ENCODE results near the gene CHST5. TPM values are rescaled to one million over a fixed set of nuclear protein-coding genes. Genes with fewer than 3 reads are reported as not detected.
A peak's percentile ranks its signal among the peaks of the same experiment; 100 is the strongest.
"Not testable (repeated sequence)": the region's sequence is repeated elsewhere in the genome, so short reads cannot be mapped to it uniquely, and the experiment has no call there.

Gene CHST5
- total RNA-seq, 1 donor from 2014 or later = 0.27 TPM

DNA sequence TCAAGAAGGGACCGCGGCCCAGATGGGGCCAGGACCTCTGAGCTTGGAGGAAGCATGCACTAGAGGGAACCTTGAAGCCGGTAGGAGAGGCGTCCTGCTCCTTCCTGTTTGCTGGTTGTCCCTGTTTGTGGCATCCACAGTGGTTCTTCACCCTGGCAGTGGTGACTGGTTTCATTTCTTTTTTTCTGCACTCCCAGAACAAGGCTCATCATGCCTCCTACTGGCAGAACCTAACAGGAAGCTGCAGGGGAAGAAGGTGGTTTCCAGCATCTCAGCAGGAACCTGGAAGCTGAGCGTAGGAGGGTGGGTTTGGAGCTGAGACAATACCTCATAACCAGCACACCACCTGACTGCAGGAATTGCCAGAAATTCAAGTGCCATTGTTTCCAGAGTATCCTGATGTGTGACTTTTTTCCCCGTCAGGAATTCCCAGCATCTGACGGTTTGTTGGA lies 14.3 kb upstream of the CHST5 start:
- no peaks in the 10 kb centered on the region for H3K27me3 Mint-ChIP-seq (ENCODE audit: unreplicated experiment)
- H3K4me1 Mint-ChIP-seq (ENCODE audit: unreplicated experiment) = peaks cover 5% of the 10 kb centered on the region
- no peak overlapping the region for H3K27ac Mint-ChIP-seq (ENCODE audit: unreplicated experiment)
- no peak overlapping the region for H3K4me3 Mint-ChIP-seq (ENCODE audit: unreplicated experiment)
- TF ChIP-seq, protein P1, sequence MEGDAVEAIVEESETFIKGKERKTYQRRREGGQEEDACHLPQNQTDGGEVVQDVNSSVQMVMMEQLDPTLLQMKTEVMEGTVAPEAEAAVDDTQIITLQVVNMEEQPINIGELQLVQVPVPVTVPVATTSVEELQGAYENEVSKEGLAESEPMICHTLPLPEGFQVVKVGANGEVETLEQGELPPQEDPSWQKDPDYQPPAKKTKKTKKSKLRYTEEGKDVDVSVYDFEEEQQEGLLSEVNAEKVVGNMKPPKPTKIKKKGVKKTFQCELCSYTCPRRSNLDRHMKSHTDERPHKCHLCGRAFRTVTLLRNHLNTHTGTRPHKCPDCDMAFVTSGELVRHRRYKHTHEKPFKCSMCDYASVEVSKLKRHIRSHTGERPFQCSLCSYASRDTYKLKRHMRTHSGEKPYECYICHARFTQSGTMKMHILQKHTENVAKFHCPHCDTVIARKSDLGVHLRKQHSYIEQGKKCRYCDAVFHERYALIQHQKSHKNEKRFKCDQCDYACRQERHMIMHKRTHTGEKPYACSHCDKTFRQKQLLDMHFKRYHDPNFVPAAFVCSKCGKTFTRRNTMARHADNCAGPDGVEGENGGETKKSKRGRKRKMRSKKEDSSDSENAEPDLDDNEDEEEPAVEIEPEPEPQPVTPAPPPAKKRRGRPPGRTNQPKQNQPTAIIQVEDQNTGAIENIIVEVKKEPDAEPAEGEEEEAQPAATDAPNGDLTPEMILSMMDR (IDR thresholded peaks at IDR 0.05) = peak; percentile 41
- no peak for DNase-seq (ENCODE audit: extremely low spot score, unreplicated experiment)
- no peaks in the 10 kb centered on the region for H3K9me3 Mint-ChIP-seq (ENCODE audit: unreplicated experiment)
- peaks cover under 1% of the 10 kb centered on the region for H3K36me3 Mint-ChIP-seq (ENCODE audit: unreplicated experiment)

DNA sequence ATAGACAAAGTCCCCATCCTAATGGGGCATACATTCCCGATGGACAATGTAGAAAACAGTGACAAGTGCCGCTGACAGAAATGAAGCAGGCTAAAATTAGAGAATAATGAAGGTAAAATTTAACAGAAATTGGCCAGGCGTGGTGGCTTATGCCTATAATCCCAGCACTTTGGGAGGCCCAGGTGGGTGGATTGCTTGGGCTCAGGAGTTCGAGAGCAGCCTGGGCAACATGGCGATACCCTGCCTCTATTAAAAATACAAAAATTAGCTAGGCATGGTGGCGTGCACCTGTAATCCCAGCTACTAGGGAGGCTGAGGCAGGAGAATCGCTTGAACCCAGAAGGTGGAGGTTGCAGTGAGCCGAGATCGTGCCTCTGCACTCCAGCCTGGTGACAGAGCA lies 12.5 kb upstream of the CHST5 start:
- not testable (repeated sequence) for H3K4me1 Mint-ChIP-seq (ENCODE audit: unreplicated experiment); DNase-seq (ENCODE audit: extremely low spot score, unreplicated experiment); H3K9me3 Mint-ChIP-seq (ENCODE audit: unreplicated experiment); H3K27ac Mint-ChIP-seq (ENCODE audit: unreplicated experiment); H3K36me3 Mint-ChIP-seq (ENCODE audit: unreplicated experiment); H3K4me3 Mint-ChIP-seq (ENCODE audit: unreplicated experiment); H3K27me3 Mint-ChIP-seq (ENCODE audit: unreplicated experiment)

DNA sequence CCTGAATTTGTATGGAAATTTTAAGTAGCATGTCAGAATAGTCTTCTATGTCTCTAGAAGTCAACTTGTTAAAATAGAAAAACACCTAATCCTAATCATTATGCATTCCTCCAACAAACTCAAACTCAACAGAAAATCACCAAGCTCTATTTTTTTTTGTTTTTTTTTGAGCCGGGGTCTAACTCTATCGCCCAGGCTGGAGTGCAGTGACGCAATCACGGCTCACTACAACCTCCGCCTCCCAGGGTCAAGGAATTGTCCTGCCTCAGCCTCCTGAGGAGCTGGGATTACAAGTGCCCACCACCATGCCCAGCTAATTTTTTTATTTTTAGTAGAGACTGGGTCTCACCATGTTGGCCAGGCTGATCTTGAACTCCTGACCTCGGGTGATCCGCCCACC lies 10.4 kb upstream of the CHST5 start:
- no peaks in the 10 kb centered on the region for H3K4me1 Mint-ChIP-seq (ENCODE audit: unreplicated experiment)
- no peak for DNase-seq (ENCODE audit: extremely low spot score, unreplicated experiment)
- H3K27me3 Mint-ChIP-seq (ENCODE audit: unreplicated experiment) = no peaks in the 10 kb centered on the region
- TF ChIP-seq, protein P1 (IDR thresholded peaks at IDR 0.05) = no peak
- H3K36me3 Mint-ChIP-seq (ENCODE audit: unreplicated experiment) = peaks cover 7% of the 10 kb centered on the region
- no peak overlapping the region for H3K27ac Mint-ChIP-seq (ENCODE audit: unreplicated experiment)
- no peak overlapping the region for H3K4me3 Mint-ChIP-seq (ENCODE audit: unreplicated experiment)
- H3K9me3 Mint-ChIP-seq (ENCODE audit: unreplicated experiment) = no peaks in the 10 kb centered on the region

DNA sequence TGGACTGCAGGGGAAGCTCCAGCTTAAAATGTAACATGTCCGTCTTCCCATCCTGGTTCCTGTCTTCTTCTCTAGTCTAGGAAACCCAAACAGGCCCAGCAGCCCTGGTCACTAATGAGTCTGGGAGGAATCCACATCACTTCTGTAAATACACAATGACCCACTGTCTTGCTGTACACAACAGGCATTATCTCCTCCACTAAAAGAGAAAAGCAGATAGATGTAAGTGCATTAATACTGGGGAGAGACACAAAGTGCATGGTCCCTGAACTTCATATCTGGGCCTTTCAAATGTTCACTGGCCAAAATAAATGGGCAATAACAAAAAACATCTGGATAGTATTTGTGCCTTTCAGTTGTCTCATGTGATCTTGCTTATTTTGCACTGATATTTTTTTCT lies 10.0 kb upstream of the CHST5 start:
- not testable (repeated sequence) for H3K4me3 Mint-ChIP-seq (ENCODE audit: unreplicated experiment); H3K36me3 Mint-ChIP-seq (ENCODE audit: unreplicated experiment); H3K4me1 Mint-ChIP-seq (ENCODE audit: unreplicated experiment); H3K27ac Mint-ChIP-seq (ENCODE audit: unreplicated experiment); DNase-seq (ENCODE audit: extremely low spot score, unreplicated experiment); H3K9me3 Mint-ChIP-seq (ENCODE audit: unreplicated experiment); H3K27me3 Mint-ChIP-seq (ENCODE audit: unreplicated experiment)

DNA sequence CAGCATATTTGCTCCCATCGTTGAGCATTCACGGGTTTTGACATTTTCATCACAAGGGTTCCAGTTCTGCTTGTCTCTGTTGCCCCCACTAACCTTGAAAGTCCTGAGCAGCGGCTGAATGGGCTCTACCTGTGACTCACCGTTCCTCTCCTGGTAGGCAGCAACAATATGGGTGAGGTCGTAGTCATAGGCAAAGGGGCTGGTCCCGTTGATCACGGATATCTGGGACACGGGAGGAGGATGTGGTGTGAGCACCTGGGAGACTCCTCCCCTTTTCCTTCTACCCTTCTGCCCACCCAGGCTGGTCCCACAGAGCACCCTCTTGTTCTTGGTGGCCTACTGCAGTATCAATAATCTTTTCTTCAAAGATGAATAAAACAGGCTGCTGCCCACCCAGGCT lies 6.6 kb upstream of the CHST5 start:
- not testable (repeated sequence) for H3K4me1 Mint-ChIP-seq (ENCODE audit: unreplicated experiment); H3K9me3 Mint-ChIP-seq (ENCODE audit: unreplicated experiment); H3K36me3 Mint-ChIP-seq (ENCODE audit: unreplicated experiment); H3K27me3 Mint-ChIP-seq (ENCODE audit: unreplicated experiment); DNase-seq (ENCODE audit: extremely low spot score, unreplicated experiment); H3K4me3 Mint-ChIP-seq (ENCODE audit: unreplicated experiment); H3K27ac Mint-ChIP-seq (ENCODE audit: unreplicated experiment)

DNA sequence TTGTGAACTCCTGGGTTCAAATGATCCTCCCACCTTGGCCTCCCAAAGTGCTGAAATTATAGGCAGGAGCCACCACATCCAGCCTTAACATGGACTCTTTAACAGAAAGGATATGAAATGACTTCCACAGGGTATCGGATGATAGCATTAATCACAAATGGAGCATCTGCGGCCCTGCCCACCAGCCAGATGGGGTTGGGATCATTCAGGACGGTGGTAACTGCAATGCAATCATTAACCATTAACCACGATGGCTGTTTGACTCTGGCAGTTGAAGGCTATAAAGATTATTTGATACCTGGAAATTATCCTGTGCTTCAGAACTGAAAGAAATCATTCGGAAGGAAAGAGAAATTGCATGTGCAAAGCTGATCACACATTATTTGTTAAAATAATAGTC lies 5.3 kb upstream of the CHST5 start:
- peaks cover 7% of the 10 kb centered on the region for H3K36me3 Mint-ChIP-seq (ENCODE audit: unreplicated experiment)
- TF ChIP-seq, protein P1 (IDR thresholded peaks at IDR 0.05) = no peak

DNA sequence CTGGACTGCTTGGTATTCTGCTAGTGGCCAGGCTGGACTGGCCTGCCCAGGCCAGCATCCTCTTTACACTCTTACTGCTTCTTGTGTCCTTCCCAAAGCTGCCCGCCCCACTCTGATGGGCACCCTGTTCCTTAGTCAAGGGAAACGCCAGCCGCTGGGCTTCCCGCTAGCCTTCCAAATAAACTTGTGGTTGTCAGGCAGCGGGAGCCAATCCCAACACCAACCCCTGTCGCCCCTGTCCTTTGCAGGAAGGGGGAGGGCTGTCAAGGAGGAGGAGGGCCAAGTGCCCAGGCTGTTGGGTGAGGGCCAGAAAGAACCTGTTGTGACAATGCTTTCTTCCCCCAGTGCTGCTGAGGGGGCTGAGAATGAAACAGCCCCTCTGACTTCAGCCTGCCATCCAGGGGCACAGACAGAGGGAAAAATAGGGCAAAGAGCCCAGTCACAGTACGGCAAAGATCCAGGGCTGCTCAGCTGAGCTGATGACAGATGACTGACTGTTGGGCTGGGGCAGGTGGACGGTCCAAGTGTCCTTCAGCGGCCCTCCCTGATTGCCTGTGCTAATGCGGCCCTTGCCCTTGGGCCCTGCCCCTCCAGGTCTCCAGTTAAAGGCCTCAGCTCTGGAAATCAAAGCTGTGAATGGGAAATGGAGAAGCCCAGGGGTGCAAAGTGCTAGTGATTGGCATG lies 3.1 kb upstream of the CHST5 start:
- not testable (repeated sequence) for H3K27me3 Mint-ChIP-seq (ENCODE audit: unreplicated experiment); H3K9me3 Mint-ChIP-seq (ENCODE audit: unreplicated experiment); H3K4me1 Mint-ChIP-seq (ENCODE audit: unreplicated experiment); DNase-seq (ENCODE audit: extremely low spot score, unreplicated experiment); H3K27ac Mint-ChIP-seq (ENCODE audit: unreplicated experiment); H3K36me3 Mint-ChIP-seq (ENCODE audit: unreplicated experiment); H3K4me3 Mint-ChIP-seq (ENCODE audit: unreplicated experiment)

More for the DNA sequence above, 5.3 kb upstream of the CHST5 start:
- Mint-ChIP-seq H3K27ac (ENCODE audit: unreplicated experiment) (no peak overlapping the region), H3K27me3 (ENCODE audit: unreplicated experiment) (no peaks in the 10 kb centered on the region), H3K9me3 (ENCODE audit: unreplicated experiment) (no peaks in the 10 kb centered on the region), H3K4me3 (ENCODE audit: unreplicated experiment) (no peak overlapping the region), H3K4me1 (ENCODE audit: unreplicated experiment) (no peaks in the 10 kb centered on the region)
- no peak for DNase-seq (ENCODE audit: extremely low spot score, unreplicated experiment)
